Measurements from ENCODE around the gene H3-3A.

The H3-3A gene

GRCh38 chr1:226112626-226113025 lies 50.1 kb downstream of the H3-3A start:
- TF ChIP-seq CTCF (IDR thresholded peaks at IDR 0.05; ENCODE audit: poor library complexity, severe bottlenecking): no peak
- Histone ChIP-seq H3K4me3 (ENCODE audit: severe bottlenecking) (no peak overlapping the region), H3K4me1 (ENCODE audit: insufficient read depth, poor library complexity, severe bottlenecking) (no peaks in the 10 kb centered on the region), H3K27me3 (ENCODE audit: insufficient read depth, poor library complexity, severe bottlenecking) (no peaks in the 10 kb centered on the region), H3K36me3 (ENCODE audit: low read depth) (no peaks in the 10 kb centered on the region), H3K9me3 (ENCODE audit: severe bottlenecking) (no peaks in the 10 kb centered on the region), H3K27ac (ENCODE audit: poor library complexity, severe bottlenecking) (no peak overlapping the region)
- DNase-seq (ENCODE audit: low spot score) (no peak), ATAC-seq (ENCODE audit: low read depth) (no peak)

GRCh38 chr1:226116673-226117072 lies 54.2 kb downstream of the H3-3A start:
- H3K36me3 ChIP-seq (ENCODE audit: low read depth): no peaks in the 10 kb centered on the region
- H3K4me3 ChIP-seq (ENCODE audit: severe bottlenecking): no peak overlapping the region
- no peak for ATAC-seq (ENCODE audit: low read depth)
- no peak for TF ChIP-seq CTCF (IDR thresholded peaks at IDR 0.05; ENCODE audit: poor library complexity, severe bottlenecking)
- no peak overlapping the region for H3K27ac ChIP-seq (ENCODE audit: poor library complexity, severe bottlenecking)
- no peak for DNase-seq (ENCODE audit: low spot score)
- no peaks in the 10 kb centered on the region for H3K4me1 ChIP-seq (ENCODE audit: insufficient read depth, poor library complexity, severe bottlenecking)
- no peaks in the 10 kb centered on the region for H3K27me3 ChIP-seq (ENCODE audit: insufficient read depth, poor library complexity, severe bottlenecking)
- H3K9me3 ChIP-seq (ENCODE audit: severe bottlenecking): no peaks in the 10 kb centered on the region

GRCh38 chr1:226117330-226117729 lies 54.8 kb downstream of the H3-3A start:
- no peak for TF ChIP-seq CTCF (IDR thresholded peaks at IDR 0.05; ENCODE audit: poor library complexity, severe bottlenecking)
- Histone ChIP-seq H3K27me3 (ENCODE audit: insufficient read depth, poor library complexity, severe bottlenecking) (no peaks in the 10 kb centered on the region), H3K36me3 (ENCODE audit: low read depth) (no peaks in the 10 kb centered on the region), H3K27ac (ENCODE audit: poor library complexity, severe bottlenecking) (no peak overlapping the region), H3K4me1 (ENCODE audit: insufficient read depth, poor library complexity, severe bottlenecking) (no peaks in the 10 kb centered on the region), H3K9me3 (ENCODE audit: severe bottlenecking) (no peaks in the 10 kb centered on the region), H3K4me3 (ENCODE audit: severe bottlenecking) (no peak overlapping the region)
- ATAC-seq (ENCODE audit: low read depth) (no peak), DNase-seq (ENCODE audit: low spot score) (no peak)

GRCh38 chr1:226118357-226118756 lies 55.8 kb downstream of the H3-3A start:
- TF ChIP-seq CTCF (IDR thresholded peaks at IDR 0.05; ENCODE audit: poor library complexity, severe bottlenecking): no peak
- H3K9me3 ChIP-seq (ENCODE audit: severe bottlenecking): no peaks in the 10 kb centered on the region
- DNase-seq (ENCODE audit: low spot score) (no peak), ATAC-seq (ENCODE audit: low read depth) (no peak)
- no peak overlapping the region for H3K27ac ChIP-seq (ENCODE audit: poor library complexity, severe bottlenecking)
- no peak overlapping the region for H3K4me3 ChIP-seq (ENCODE audit: severe bottlenecking)
- H3K36me3 ChIP-seq (ENCODE audit: low read depth): no peaks in the 10 kb centered on the region
- H3K4me1 ChIP-seq (ENCODE audit: insufficient read depth, poor library complexity, severe bottlenecking): peaks cover 7% of the 10 kb centered on the region
- no peaks in the 10 kb centered on the region for H3K27me3 ChIP-seq (ENCODE audit: insufficient read depth, poor library complexity, severe bottlenecking)

- H3K36me3 ChIP-seq (ENCODE audit: low read depth): no peaks in the 10 kb centered on the region
- H3K9me3 ChIP-seq (ENCODE audit: severe bottlenecking): no peaks in the 10 kb centered on the region
- H3K4me1 ChIP-seq (ENCODE audit: insufficient read depth, poor library complexity, severe bottlenecking): peaks cover 15% of the 10 kb centered on the region
- H3K27ac ChIP-seq (ENCODE audit: poor library complexity, severe bottlenecking): no peak overlapping the region
- no peaks in the 10 kb centered on the region for H3K27me3 ChIP-seq (ENCODE audit: insufficient read depth, poor library complexity, severe bottlenecking)
- DNase-seq (ENCODE audit: low spot score) (no peak), ATAC-seq (ENCODE audit: low read depth) (no peak)
- no peak for TF ChIP-seq CTCF (IDR thresholded peaks at IDR 0.05; ENCODE audit: poor library complexity, severe bottlenecking)
- H3K4me3 ChIP-seq (ENCODE audit: severe bottlenecking): no peak overlapping the region
These were observed 56.7 kb downstream of the H3-3A start for GRCh38 chr1:226119169-226119568.

Measured in RWPE2 (cell line).